GM21717 (cell line): ENCODE results near the gene KLC1.

ENCODE experiments used
- ATAC-seq: cut with Tn5 transposase; IDR thresholded peaks from one replicate; pipeline ENCODE4 v1.9.1; 2021; ENCODE audit warnings: mild to moderate bottlenecking, moderate library complexity; ENCODE audit not compliant: unreplicated experiment

Gene KLC1

DNA sequence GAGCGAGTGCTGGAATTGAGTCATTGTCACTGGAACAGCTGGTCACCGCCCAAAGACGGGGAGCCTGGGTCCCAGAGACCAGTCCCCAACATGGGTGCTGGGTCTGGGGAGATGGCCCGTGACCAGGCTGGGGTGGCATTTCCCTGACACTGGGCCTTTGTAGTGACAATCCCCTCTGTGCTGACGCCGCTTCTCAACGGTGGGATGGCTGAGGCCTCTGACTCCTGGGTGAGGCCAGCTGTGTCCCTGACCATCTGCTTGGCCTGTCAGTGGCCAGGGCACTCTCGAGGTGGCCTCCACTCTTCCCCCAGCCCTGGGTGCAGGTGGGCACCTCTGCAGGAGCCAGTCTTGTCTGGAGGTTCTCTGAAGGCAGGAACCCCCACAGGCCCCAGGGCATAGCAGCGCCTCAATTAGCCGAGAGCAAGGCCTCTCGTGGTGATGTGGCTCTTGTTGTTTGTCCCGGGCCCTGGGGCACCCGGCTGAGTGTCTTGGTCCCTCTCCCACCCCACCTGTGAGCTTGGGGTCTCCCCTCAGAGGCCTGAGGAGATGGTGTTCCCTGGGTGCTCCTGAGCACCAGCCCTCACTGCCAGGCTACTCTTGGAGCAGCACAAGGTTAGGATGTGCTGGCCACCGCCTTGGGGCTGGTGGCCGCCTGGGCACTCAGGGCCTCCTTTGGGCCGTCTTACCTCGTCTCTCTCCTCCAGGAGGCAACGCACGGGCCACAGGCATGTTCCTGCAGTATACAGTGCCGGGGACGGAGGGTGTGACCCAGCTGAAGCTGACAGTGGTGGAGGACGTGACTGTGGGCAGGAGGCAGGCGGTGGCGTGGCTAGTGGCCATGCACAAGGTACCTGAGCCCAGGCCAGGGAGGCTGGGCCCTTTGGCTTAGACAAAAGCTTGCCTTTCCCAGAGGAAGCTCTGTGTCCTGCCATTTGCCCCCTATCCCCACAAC, 103.2 kb downstream of the KLC1 start:
- ATAC-seq, result no peak

DNA sequence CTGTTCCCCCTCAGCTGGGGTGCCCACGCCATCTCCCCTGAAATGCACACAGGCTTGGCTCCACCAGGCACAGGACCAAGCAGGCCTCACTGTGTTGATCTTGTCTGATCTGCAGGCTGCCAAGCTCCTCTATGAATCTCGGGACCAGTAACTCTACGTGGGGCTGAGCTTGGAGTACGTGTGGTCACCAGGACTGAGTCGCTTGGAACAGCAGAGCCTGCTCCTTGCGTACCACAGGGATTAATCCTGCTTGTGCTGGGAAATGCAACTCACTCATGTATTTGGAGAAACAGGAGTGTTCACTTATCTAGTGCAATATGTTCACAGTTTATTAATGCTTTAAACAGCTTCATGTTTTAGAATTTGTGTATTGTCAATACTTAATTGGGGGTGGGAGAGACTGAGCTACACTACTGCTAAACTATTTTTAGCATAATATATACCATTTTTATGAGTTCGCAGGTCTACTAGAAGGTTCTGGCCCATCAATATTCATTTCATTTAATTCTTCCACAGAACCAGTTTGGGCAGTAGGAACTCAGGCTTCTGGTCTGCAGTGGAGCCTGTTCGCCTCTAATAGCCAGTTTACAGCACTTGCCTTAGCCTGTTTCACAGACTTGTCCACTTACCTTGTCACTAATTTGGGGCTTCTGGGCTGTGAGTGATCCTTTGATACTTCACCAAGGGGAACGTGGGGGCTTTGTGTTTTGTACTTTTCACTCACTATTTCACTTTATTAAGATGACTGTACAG, 104.0 kb downstream of the KLC1 start:
- no peak for ATAC-seq

DNA sequence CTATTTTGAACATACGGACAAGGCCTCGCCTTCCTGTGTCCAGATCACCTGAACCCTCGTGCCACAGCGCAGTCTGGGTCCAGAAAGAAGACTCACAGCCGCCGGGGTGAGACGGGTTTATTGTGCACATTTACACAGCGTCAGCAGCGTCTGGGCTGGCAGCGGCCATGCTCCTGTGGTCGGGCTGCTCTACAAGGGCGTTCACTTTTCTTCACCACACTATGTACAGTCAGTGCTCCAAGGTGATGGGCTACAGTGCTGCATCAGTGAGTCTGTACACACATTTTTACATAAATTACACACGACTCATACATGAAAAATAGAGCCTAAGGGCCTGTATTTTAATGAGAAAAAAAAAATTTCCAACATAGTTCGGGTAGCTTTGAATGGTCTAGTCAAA, 104.6 kb downstream of the KLC1 start:
- ATAC-seq, result no peak

DNA sequence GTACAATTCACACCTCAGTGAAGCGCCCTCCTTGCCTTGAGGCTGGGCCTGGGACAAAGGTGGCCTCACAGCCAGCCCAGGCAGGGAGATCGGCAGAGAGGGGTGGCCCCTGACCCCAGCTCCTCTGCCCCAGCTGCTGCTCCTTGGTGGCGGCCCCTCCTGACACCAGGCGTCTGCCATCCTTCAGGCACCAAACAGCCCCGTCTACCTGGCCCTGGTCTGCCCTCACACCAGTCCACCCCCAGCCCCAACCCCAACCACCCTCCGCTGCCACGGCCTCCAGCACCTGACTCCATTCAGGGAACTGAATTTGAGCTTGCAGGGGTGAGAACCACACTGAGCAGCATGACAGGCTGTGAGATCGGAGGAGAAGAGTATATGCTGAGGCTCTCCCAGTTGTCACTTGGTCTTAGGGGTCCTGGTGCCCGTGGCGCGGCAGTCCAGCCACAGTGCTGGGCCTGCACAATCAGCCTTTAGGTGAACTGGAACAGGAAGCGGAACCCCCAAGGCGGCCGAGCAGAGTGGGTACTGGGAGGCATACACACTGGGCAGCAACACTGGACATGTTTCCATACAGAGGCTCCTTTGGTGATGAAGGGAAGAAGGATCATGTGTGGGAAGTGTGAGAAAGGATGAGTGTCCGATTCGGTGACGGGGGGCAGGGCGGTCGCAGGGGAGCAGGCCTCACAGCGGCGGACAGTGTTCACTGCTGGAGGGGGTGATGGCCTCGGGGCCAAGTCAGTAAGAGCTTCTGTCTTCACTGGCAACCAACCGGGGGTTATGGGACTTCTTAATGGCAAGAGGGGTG, 105.3 kb downstream of the KLC1 start:
- ATAC-seq, result no peak

DNA sequence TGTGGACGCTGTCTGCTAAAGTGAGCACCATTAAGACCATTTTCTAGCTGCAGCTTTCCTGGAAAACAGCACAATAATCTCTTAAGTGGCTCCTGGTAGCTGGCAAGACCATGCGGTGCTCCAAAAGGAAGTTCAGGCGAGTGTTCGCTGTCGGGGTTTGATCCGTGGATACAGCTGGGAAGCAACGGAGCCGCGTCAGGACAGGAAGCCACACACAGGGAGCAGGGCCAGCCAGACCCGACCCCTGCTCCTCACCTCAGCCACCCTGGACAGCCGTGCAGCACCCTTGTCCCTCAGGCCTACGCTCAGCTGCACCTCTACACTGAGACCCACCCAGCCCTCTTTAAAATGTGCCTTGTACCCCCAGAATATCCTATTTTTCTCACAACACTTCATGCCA, 106.0 kb downstream of the KLC1 start:
- ATAC-seq, result no peak

DNA sequence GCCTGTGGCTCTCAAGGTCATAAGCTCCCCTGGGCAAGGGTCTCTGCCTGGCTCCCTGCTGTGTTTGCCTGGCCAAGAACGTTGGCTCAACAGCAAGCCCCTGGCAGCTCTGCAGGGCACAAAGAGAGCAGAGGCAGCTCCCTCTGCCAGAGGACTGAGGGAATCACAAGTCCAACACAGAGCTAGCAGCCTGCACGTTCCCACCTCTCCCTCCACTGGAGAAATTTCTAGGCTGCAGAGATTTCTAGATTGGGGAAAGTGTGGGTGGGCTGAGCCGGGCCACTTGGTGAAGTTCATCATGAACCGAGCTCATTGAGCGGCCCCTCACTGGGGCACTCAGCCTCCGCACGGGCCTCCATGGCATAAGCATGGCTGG, 106.4 kb downstream of the KLC1 start:
- ATAC-seq, result no peak

DNA sequence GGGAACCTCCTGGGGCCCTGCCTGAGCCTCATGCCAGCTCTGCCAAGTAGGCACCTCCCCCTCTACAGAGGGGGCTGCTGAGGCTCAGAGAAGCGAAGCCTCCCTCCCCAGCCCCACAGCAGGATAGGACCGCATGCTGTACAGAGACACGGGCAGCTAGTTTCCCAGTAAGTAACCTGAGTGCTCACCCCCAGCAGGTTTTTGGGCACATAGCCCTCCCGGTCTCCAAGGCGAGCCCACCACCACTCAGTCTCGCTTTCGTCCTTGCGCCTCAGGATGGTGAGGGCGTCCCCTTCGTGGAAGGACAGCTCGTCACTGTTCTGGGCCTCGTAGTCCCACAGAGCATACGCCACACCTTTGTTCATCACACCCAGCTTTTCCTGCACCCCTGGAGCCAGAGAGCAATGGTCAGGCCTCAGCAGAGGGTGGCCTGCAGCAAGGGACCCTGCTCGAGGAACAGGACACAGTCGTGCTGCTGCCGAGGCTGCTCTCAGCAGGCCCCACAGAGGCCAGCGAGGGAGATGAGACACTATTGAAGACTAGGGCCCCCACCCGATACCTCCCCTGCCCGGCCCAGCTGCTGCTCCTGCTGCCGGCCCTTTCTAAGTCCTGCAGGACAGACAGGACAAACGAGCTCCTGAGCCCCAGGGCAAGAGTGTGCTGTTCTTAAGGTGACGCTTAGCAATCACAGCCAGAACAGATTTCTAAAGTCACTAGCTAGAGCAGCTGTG, 107.0 kb downstream of the KLC1 start:
- ATAC-seq, result no peak

DNA sequence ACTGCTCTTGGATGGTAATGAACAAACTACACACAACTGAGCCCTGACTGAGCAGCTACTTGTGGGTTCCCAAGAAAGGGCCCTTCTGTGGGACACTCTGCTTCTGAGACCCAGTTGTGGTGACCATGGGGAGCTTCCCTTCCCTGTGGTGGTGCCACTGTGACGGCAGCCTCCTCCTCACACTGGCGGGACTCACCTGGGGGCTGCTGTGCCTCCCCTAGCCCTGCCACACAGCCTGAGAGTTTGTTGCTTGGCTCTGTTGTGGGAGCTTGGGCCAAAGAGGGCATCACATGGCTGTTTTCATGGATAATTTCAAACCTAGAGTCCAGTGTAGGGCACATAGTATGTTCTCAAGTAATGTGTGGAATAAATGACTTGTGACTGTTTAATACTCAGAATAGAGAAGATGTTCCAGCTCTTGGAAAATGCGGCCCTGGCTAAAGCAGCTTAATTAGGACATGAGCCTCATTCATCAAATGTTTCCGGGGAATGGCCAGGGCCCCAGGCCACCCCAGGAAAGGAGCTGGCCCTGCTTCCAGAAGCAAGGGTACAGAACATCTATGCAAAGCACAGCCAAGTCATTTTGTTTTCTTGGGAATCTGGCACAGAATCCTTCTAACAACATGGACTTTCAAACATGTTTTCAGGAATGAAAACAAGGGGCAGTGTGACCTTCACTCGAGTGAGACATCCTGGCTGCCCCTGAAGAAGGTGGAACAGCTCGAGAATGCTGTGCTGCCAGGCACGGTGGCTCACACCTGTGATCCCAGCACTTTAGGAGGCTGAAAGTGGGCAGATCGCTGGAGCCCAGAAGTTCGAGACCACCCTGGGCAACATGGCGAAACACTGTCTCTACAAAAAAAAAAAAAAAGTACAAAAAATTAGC, 107.8 kb downstream of the KLC1 start:
- ATAC-seq, result no peak

DNA sequence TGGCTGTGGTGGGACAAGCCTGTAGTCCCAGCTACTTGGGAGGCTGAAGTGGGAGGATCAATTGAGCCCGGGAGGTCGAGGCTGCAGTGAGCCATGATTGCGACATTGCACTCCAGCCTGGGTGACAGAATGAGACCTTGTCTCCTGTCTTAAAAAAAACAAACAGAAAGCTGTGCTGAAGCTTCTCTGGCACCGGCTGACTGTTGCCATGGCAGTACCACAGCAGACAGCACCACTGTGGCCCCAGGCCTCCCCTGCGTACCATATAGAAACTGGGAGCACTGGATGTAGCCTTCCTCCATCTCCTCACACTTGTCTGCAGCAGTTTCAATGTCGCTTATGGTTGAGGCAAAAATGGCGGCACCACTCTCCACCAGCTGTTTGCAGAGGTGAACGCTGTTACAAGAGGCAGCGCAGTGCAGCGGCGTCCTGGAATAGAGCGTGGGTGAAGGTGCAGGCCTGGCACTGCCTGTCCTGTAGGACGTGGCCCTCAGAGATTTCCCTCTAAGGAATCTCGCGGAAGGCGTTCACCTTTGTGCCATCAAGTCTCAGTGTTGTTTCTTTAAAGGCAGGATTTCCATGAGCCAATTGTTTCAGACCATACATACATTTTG, 108.5 kb downstream of the KLC1 start:
- ATAC-seq, result no peak

DNA sequence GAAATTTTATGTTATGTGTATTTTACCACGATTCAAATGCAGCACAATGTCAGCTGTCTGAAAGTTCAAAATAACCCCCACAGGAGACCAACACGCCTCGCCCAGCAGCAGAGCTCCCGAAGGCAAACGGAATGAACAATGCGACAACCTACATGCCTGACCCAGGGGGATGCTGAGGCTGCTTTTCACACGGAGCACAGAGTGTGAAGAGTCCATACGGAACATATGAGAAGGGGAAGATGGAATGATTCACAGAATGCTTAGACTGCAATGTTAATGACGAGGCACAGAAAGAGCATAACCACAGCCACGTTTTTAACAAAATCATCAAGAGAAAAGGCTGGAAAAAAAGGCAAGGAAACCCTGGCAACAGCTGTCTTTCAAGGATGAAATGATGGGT, 109.2 kb downstream of the KLC1 start:
- no peak for ATAC-seq

DNA sequence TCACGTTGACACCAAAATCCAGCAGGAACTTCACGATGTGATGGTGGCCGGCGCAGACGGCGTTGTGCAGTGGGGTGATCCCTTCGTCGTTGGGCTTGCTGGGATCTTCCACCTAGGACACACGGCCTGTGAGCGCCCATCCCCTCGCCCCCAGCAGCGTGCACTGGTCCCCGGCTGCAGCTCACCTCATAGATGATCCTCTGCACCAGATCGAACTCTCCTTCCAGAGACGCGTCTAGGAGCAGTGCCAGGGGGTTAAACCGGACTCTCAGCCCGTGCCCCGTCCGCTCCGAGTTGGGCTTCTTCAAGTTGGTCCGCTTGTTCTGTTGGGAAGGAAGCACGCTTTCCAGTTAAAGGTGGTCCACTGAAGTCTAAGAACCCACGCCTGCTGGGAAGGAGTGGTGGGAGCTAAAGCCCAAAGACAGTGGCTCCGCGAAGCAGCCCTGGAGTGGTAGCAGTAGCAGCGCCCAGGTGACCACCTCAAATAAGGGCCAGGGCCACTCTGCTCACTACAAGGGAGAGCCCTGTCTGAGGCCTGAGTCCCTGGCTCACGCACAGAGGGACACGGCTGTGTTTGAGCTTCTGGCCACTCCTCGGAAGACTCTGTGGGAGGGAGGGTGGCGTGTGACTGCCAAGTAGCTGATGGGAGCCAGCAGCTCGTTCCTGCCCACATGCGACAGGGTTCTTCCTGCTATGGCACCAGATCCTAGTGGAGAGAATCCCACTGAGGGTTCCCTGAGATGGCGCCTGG, 109.9 kb downstream of the KLC1 start:
- no peak for ATAC-seq

DNA sequence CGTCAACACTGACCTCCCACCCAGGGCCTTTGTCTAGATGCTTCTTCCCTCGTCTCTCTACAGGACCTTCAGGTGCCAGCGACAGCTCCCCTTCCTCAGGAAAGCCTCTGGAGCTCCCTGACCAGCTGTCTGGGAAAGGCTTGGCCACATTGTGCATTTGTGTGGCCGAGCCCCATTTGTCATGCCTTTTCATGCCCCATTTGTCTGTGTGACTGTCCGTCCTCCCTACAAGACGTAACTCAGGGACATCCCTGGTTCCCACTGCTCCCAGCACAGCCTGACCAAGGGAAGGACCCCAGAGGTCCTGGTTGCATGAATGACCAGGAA, 110.4 kb downstream of the KLC1 start:
- no peak for ATAC-seq

DNA sequence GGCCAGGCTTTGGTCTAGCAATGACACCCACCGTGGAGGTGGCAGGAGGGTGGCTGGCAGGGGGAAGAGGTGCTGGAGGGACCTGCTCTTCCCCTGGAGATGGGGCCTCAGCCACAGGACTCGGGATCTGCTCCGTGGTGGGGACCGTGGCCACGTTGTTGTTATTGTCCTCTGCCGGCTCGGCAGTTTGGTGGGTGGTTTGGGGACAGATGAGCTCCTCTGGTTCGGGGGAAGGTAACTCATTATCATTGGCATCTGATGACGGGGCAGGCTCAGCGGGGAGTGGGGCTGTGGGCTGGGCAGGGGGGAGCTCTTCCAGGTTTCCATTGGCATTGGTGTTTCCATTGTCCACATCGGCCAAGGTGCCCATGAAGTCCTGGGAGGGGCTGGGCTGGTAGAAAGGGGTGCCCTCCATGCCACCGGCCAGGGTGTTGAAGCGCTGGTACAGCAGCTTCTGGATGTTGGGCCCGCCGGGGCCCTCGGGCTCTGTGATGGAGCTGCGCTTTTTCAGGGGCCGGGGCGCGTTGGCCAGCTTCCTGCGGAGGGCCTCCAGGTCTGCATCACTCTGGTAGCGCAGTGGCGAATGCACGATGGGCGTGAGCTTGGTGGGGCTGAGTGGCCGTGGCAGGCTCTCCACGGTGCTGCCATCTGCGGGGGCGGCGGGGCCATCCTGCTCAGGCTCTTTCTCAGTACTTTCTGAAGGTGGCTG, 110.9 kb downstream of the KLC1 start:
- no peak for ATAC-seq

DNA sequence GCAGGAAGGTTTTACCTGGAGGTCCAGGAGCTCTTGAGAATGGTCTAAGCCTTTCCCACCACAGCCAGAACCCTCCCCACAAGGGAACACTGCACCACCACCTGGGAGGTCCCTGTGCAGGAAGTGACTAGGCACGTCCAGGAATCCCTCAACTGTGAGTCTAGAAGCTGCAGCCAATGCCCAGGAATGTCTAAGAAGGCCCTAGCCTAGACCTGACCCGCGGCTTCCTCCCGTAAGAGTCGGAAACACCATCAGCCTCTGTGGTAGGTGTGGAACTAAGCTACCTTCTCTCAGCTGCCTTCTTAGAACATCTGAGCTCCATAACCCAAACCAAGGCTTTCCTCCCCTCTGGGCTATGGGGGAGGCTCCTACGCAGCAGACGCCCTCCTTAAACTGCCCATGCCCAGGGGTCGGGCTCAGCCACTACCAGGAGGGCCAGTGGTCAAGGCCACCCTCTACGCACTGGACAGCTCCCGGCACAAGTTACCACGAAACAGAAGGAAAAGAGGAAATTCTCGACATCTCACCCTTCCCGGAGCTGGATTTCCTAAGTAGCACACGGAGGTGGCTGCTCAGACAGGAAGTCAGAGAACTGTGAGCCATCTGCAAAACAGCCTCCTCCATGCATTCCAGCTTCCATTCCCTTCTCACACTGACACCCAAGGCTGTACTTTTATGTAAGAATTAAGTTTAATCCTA, 112.1 kb downstream of the KLC1 start:
- no peak for ATAC-seq

DNA sequence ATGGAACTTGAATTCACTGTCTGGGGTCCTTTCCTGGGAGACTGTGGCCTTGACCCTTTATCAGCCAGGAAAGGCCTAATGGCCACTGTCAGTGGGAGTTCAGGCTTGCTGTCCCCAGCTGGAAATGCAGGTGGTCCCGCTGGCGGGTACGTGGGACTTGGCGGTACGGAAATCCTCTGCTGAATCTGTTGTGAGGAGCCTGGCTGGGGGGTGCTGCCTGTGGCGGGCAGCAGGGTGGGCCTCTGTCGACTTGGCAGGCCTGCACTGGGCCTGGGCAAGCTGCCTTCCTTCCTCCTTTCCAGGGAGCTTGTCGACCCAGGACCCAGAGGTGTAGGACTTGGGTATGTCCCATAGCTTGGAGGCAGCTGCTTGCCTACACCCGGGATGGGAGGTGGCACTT, 112.9 kb downstream of the KLC1 start:
- no peak for ATAC-seq

DNA sequence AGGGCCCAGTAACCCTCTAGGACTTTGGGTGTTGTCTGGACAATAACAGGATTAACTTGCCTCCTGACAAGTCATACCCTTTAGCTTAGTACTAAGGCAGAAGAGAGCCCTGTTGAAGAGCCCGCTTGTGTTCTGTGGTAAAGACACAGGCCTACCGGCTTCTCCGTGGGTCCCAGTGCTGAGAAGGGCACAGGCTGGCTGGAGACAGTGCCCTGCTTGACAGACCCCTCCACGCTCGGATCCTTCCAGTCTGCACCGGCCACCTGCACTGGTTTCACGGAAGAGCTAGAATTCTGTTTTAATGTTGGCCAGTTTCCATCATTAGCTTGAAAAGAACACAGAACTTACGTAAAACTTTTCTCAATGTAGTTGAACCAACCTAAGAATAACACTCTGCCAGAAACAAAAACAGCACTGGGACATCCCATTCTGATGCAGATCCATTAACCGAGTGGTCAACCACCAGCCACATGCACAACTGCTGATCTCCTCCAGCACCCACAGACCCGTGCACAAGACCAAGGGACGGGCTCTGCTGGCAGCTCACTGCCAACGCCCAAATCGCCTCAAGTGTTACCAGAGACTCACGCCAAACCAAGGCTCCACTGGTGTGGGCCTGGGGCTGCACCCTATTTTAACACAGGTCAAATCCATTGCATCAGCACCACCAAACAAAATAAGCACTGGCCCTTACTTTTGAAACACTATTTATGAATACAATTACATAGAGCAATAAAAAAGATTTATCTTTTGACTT, 113.7 kb downstream of the KLC1 start:
- ATAC-seq, result no peak

DNA sequence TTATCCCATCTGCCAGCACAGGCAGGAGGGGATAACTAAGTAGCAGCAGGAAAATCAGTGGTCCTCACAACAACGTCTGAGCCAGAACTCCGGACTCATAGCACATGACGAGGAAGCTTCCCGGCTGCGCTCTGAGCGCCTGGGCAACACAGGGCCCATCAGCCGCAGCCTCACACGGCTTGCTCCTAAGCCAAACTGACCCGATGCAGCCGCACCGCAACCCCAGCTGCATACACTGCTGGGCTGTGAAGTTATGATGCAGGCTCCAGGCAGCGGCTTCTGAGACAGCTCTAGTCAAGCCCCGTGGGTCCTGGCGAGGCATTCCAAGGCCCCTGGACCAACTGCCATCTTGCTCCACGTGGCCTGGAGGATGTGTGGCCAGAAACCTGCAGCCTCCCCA, 114.7 kb downstream of the KLC1 start:
- no peak for ATAC-seq
